HG02973 (cell line): ENCODE data around the gene CPNE5.

ENCODE experiments used
- ATAC-seq: cut with Tn5 transposase; IDR thresholded peaks from one replicate; pipeline ENCODE4 v1.9.1; 2021; ENCODE audit warnings: moderate library complexity; ENCODE audit not compliant: unreplicated experiment

CPNE5 gene

GRCh38 chr6:36793913-36794712, 45.1 kb downstream of the CPNE5 start:
- ATAC-seq = no peak

GRCh38 chr6:36793296-36793912, 45.8 kb downstream of the CPNE5 start:
- no peak for ATAC-seq

GRCh38 chr6:36791521-36792135, 47.6 kb downstream of the CPNE5 start:
- no peak for ATAC-seq

GRCh38 chr6:36791085-36791484, 48.2 kb downstream of the CPNE5 start:
- ATAC-seq = no peak

- ATAC-seq = no peak
These were observed 50.5 kb downstream of the CPNE5 start for GRCh38 chr6:36788768-36789167.

GRCh38 chr6:36788186-36788585, 51.1 kb downstream of the CPNE5 start:
- ATAC-seq = no peak

- no peak for ATAC-seq
These were observed 52.0 kb downstream of the CPNE5 start for GRCh38 chr6:36787210-36787609.

- ATAC-seq = no peak
These were observed 53.1 kb downstream of the CPNE5 start for GRCh38 chr6:36786055-36786675.

- no peak for ATAC-seq
These were observed 54.9 kb downstream of the CPNE5 start for GRCh38 chr6:36784376-36784636.

GRCh38 chr6:36783603-36784375, 55.5 kb downstream of the CPNE5 start:
- no peak for ATAC-seq

GRCh38 chr6:36781669-36782068, 57.6 kb downstream of the CPNE5 start:
- ATAC-seq = no peak

GRCh38 chr6:36780442-36781177, 58.6 kb downstream of the CPNE5 start:
- ATAC-seq = no peak

GRCh38 chr6:36779227-36779626, 60.0 kb downstream of the CPNE5 start:
- ATAC-seq = no peak

- no peak for ATAC-seq
These were observed 61.4 kb downstream of the CPNE5 start for GRCh38 chr6:36777801-36778200.

- no peak for ATAC-seq
These were observed 63.1 kb downstream of the CPNE5 start for GRCh38 chr6:36776167-36776566.

GRCh38 chr6:36774331-36774730, 64.9 kb downstream of the CPNE5 start:
- ATAC-seq = no peak

- ATAC-seq = no peak
These were observed 66.8 kb downstream of the CPNE5 start for GRCh38 chr6:36772397-36772796.

- ATAC-seq = no peak
These were observed 68.1 kb downstream of the CPNE5 start for GRCh38 chr6:36771145-36771544.

GRCh38 chr6:36769676-36770499, 69.4 kb downstream of the CPNE5 start:
- ATAC-seq = no peak
